ENCODE data around the gene IL17A.

The IL17A gene

DNA sequence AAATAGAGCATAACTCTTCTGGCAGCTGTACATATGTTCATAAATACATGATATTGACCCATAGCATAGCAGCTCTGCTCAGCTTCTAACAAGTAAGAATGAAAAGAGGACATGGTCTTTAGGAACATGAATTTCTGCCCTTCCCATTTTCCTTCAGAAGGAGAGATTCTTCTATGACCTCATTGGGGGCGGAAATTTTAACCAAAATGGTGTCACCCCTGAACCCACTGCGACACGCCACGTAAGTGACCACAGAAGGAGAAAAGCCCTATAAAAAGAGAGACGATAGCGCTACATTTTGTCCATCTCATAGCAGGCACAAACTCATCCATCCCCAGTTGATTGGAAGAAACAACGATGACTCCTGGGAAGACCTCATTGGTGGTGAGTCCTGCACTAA lies at the start of gene IL17A:
Gene IL17A (plus strand): TSS at position 301 of the 400 bp plus-strand sequence. CDS start 57 bp downstream, at position 358.
- no peak for DNase-seq

- no peak for DNase-seq
These were observed 49.2 kb upstream of the IL17A start for GRCh38 chr6:52136934-52137467.

DNA sequence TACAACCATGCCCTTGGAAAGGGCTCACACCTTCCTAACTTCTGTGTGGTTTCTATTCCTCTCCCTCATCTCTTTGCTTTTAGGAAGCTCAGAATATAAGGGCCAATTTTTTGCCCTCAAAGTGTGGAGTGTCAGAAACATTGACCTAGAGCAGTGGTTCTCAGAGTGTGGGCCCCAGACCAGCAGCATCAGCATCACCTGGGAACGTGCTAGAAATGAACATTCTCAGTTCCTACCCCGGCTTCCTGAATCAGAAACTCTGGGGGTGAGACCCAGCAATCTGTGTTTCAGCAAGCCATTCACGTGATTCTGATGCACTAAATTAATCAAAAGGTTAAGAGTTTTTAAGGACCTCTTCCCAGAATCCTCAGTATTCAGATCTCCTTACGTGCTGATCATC lies 47.9 kb upstream of the IL17A start:
- DNase-seq = no peak

DNA sequence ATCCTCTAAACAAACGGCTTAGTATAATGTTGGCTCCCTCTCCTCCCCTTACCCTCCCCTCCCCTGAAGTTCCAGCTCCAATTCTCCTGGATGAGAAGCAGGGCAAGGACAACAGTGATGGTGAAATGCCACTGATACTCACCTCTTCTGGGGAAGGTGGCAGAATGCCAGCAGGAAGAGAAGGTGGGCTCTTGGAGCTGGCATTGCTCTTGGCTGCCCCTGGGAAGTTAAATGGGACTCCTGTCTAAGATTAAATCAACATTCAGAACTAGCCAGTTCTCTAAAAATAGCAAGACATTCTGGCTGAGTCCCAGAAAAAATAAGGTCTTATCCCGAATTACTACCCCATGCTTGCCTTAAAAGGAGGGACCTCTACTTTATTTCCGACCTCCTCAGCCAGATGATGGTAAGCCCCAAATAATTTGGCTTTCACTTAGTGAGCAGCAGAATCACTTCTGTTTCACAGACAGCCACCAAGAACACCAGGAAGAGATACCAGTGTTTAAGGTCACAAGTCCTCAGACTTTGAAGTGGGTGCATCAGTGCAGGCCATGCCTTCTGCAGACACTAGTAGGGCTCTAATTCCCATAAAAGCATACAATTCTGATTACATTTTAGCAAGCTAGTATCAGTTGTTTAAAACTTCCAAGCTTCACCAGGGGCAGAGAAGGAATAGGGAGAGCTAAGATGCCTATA lies 46.0 kb upstream of the IL17A start:
- peak; percentile 9 for DNase-seq

GRCh38 chr6:52141596-52141995 lies 44.6 kb upstream of the IL17A start:
- DNase-seq = no peak

- DNase-seq = no peak
These were observed 43.6 kb upstream of the IL17A start for GRCh38 chr6:52142556-52142955.

- no peak for DNase-seq
These were observed 42.6 kb upstream of the IL17A start for GRCh38 chr6:52143551-52143950.

- DNase-seq = no peak
These were observed 41.7 kb upstream of the IL17A start for GRCh38 chr6:52144196-52145076.

GRCh38 chr6:52146851-52147445 lies 39.2 kb upstream of the IL17A start:
- DNase-seq = no peak

- no peak for DNase-seq
These were observed 37.1 kb upstream of the IL17A start for GRCh38 chr6:52149076-52149475.

- no peak for DNase-seq
These were observed 36.2 kb upstream of the IL17A start for GRCh38 chr6:52149949-52150348.

DNA sequence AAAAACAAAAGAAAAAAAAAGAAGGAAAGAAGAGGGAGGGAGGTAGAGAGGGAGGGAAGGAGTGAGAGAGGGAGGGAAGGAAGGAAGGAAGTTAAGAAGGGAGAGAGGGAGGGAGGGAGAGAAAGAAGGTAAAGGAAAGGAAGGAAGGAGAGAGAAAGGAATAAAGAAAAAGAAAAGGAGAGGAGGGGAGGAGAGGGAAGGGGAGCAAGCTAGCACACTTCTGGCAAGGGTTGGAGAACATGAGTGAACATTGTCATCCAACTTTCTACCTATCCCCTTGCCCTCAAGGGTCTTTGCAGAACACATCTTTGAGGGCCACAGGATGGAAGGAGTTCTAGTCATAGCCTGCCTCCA lies 34.1 kb upstream of the IL17A start:
- no peak for DNase-seq

GRCh38 chr6:52152711-52153160 lies 33.4 kb upstream of the IL17A start:
- no peak for DNase-seq

DNA sequence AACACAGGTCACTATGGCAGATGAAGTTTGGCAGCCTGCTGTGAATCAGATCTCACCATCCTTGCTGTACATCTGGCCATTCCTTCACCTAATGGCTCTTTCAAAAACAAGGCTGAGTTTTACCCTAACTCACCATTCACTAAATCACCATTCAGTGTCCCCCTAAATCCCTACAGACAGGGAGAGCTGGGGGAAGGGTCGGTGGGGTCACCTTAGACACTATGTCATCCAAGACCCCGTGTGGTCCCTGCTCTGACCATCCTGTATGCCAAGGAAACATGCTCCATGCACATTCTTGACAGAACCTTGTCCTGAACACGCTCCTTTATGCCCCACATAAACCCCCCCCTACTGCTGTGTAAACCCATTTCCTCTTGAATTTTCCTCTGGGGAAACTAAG lies 31.8 kb upstream of the IL17A start:
- no peak for DNase-seq

GRCh38 chr6:52155791-52156576 lies 30.2 kb upstream of the IL17A start:
- DNase-seq = peak; percentile 71

- no peak for DNase-seq
These were observed 28.8 kb upstream of the IL17A start for GRCh38 chr6:52157301-52157941.

DNA sequence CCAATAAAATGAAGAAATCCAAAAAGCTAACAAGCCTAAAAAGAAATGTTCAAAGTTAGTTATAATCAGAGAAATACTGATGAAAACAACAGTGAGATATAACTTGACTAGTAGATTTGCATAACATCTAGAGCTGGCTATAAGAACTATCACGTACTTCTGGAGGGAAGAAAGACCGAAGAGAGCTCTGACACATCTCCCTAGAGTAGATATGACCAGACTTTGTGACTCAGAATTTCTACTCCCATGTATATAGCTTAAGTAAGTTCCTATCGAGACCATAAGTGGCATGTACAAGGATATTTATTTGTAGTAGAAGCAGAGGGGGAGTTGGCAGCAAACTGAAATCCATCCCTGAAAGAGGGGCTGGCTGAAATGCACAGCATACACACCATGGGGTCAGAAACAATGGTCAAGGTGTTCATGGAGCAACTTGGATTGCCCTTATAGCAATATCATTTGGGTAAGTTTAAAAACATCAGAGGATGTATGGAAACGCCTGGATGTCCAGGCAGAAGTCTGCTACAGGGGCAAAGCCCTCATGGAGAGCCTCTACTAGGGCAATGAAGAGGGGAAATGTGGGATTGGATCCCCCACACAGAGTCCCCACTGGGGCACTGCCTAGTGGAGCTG lies 25.6 kb upstream of the IL17A start:
- DNase-seq = peak; percentile 5

- DNase-seq = no peak
These were observed 24.3 kb upstream of the IL17A start for GRCh38 chr6:52161689-52162438.

DNA sequence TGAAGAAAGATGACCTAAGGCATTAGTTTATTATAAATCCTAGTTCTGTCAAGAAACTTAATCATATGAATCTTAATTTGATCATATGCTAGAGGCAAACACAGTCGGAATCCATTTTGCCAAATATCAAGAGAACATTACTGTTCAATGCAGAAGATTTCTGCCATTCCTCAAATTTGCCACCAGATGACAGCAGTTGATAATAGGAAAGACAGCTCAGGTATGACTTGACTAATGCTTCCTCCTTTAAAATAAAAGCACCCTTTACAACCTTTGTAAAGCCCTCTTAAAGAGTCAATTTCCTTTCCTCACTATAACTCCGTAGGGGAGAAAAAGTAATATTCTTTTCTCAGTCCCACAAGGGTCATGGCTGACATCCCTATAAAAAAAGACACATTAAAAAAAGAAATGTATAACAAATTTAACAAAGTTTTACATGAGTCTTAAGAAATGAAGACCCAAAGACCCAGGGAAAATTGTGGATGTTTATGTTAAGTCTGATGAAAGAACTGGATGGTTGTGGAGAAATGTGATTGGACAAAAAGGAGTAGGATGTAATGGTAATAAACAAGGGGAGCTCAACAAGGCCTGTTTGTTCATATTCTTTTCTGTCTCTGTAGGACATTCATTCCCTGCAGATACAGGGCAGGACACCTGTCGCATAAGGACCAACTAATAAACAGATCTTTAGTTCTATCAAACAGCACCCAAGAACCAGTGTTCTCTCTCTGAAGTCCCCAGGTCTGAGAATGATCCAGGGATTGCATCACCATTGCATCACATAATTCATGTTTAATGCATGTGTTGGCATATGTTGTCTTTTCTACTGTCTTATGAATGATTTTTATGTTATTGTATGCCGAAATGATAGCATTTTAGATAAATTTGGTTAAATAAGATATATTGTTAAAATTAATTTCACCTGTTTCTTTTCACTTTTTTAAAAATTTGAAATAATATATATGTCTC lies 23.0 kb upstream of the IL17A start:
- peak; percentile 84 for DNase-seq

All from DMS53 (cell line).